COR-L47 (cell line): ENCODE data around the gene DNAH17.

ENCODE experiments used
- DNase-seq: peaks from one replicate; lab custom pipeline; 2025; lab: John Stamatoyannopoulos, UW

DNAH17 gene

GRCh38 chr17:78544881-78545755 lies 32.1 kb downstream of the DNAH17 start:
- no peak for DNase-seq

- DNase-seq, result no peak
These were observed 35.5 kb downstream of the DNAH17 start for GRCh38 chr17:78541488-78542206.

- no peak for DNase-seq
These were observed 37.4 kb downstream of the DNAH17 start for GRCh38 chr17:78539781-78540180.

GRCh38 chr17:78538033-78538776 lies 39.0 kb downstream of the DNAH17 start:
- DNase-seq, result no peak

GRCh38 chr17:78537217-78537860 lies 39.9 kb downstream of the DNAH17 start:
- no peak for DNase-seq

- DNase-seq, result peak; percentile 95
These were observed 41.7 kb downstream of the DNAH17 start for GRCh38 chr17:78535273-78536197.

GRCh38 chr17:78534492-78535272 lies 42.5 kb downstream of the DNAH17 start:
- DNase-seq, result no peak

GRCh38 chr17:78532922-78533640 lies 44.1 kb downstream of the DNAH17 start:
- no peak for DNase-seq

- DNase-seq, result peak; percentile 70
These were observed 44.9 kb downstream of the DNAH17 start for GRCh38 chr17:78532311-78532710.

GRCh38 chr17:78530675-78531074 lies 46.5 kb downstream of the DNAH17 start:
- no peak for DNase-seq

- peak; percentile 96 for DNase-seq
These were observed 47.1 kb downstream of the DNAH17 start for GRCh38 chr17:78529871-78530670.

GRCh38 chr17:78529251-78529650 lies 47.9 kb downstream of the DNAH17 start:
- no peak for DNase-seq

GRCh38 chr17:78528541-78528940 lies 48.7 kb downstream of the DNAH17 start:
- peak; percentile 87 for DNase-seq

- no peak for DNase-seq
These were observed 49.9 kb downstream of the DNAH17 start for GRCh38 chr17:78527345-78527744.

GRCh38 chr17:78526231-78527025 lies 50.8 kb downstream of the DNAH17 start:
- DNase-seq, result no peak

- DNase-seq, result no peak
These were observed 51.6 kb downstream of the DNAH17 start for GRCh38 chr17:78525511-78526160.

GRCh38 chr17:78524870-78525510 lies 52.2 kb downstream of the DNAH17 start:
- DNase-seq, result no peak
